Mucosa of gallbladder (tissue), 1 donor: ENCODE measurements around the gene SEC14L5. TPM values are rescaled to one million over a fixed set of nuclear protein-coding genes. Genes with fewer than 3 reads are reported as not detected.
A peak's percentile ranks its signal among the peaks of the same experiment; 100 is the strongest.
"Not testable (repeated sequence)": the region's sequence is repeated elsewhere in the genome, so short reads cannot be mapped to it uniquely, and the experiment has no call there.

ENCODE experiments used
- DNase-seq: peaks from one replicate; pipeline ENCODE4 v3.0.0-alpha.2; 2020; ENCODE audit warnings: low spot score
- total RNA-seq: library from RNA; stranded (reverse); gene quantifications from one replicate; pipeline ENCODE4 v1.2.1, GENCODE V29; 2021
- donor health status: DM: no; HTN: no; CAD: no.

The SEC14L5 gene
- total RNA-seq, 1 donor from 2014 or later, result 0.49 TPM

DNA sequence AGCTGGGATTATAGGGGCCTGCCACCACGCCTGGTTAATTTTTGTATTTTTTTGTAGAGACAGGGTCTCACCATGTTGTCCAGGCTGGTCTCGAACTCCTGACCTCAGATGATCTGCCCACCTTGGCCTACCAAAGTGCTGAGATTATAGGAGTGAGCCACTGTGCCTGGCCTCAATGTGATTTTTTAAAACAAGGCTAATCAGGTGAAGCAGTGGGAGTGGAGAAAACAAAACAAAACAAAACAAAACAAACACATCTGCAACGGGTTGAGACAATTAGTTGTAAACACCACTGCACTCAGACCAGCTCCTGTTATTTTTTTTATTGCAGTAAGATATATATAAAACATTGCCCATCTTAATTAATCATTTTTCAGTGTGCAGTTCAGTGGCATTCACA is 6.5 kb upstream of the SEC14L5 start:
- not testable (repeated sequence) for DNase-seq

DNA sequence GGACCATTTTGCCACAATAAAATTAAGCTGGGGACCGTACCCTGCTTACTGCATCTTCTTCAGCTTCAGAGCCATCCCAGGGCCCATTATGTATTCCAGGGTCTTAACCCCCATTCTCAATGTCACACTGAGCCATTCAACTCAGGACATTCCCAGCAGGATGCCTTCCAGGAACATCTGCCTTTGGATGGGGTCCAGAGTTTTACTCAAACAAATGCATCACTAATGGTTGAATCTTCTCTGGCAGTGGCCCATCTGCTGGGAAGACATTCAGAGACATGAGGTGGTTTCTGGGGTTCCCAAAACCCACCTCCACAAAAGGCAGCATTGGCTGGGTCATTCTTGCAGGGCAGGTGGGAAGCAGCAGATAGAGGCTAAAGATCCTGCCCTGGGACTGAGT is 3.4 kb upstream of the SEC14L5 start:
- DNase-seq, result no peak

DNA sequence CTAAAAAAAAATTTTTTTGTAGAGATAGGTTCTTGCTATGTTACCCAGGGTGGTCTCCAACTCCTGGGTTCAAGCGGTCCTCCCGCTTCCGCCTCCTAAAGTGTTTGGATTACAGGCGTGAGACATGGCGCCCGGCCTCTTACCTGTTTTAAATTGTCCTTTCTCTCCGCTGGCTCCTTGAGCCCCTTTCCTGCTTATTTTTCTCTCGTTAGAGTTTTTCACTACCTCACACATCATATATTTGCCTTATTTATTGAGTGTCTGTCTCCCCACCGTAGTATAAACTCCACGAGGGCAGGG is 760 bp upstream of the SEC14L5 start:
- no peak for DNase-seq

DNA sequence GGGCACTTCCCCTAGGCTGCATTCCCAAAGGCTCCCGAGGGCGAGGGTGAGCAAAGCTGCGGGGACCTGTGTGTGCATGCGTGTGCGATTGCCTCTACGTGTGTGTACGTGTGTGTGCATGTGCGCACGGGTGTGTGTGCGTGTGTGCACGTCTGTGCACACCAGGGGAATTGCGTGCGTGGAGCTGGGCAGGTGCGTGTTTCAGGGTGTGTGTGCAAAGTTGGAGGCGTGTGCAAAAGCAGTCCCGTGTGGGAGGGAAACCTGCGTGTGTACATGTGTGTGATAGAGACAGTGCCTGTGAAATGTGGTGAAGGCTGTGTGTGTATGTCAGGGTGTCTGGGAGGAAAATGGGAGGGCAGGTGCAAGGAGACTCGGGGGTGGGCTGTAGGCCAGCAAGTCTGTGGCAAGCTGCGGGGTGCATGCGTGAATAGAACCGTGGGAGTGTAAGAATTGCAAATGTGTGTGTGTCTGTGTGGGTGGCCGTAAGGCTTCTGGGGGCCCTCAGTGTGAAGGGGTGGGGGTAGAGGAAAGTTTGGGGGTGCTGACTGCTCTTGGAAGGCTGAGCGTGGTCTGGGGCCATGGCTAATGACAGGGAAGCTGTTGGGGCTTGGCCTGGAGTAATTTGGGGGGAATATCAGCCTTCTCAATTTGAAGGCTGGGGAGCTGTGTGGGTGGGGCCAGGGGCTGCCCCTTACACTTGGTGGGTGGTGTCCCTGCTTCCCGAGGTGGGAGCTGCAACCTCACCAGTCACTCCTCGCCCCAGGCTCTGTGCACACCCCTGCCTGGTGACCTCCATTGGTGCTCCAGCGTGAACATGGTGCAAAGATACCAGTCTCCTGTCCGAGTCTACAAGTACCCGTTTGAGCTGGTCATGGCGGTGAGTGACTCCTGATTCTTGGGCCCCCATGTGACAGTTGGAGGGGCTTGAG is 644 bp downstream of the SEC14L5 start:
- DNase-seq, result no peak

GRCh38 chr16:4960579-4960978 is 2.4 kb downstream of the SEC14L5 start:
- no peak for DNase-seq

DNA sequence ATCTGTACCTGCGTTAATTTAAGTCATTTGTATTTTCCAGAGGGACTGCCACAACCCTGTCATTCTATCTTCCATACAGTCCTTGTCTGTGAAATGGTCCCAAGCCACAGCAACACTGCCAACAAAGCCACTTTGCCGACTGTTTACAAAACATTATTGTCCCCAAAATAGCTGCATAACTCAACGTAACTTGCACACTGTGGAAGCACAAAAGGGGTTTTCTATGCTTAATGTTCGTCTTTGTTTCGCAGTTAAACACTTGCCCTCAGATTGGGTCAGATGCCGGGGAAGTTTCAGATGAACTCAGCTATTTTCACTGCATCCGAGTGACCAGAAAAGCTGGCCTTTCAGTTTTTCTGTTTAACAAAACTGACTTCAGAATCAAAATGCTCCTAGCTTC is 4.6 kb downstream of the SEC14L5 start:
- DNase-seq, result no peak

DNA sequence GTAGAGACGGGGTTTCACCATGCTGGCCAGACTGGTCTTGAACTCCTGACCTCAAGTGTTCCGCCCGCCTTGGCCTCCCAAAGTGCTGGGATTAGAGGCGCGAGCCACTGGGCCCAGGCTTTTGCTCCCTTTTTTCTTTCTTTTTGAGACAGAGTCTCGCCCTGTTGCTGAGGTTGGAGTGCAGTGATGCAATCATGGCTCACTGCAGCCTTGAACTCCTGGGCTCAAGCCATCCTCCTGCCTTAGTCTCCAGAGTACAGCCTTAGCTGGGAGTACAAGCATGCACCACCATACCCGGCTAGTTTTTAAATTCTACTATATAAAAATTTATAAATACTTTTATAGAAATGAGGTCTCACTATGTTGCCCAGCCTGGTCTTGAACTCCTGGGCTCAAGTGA is 5.4 kb downstream of the SEC14L5 start:
- DNase-seq, result not testable (repeated sequence)

DNA sequence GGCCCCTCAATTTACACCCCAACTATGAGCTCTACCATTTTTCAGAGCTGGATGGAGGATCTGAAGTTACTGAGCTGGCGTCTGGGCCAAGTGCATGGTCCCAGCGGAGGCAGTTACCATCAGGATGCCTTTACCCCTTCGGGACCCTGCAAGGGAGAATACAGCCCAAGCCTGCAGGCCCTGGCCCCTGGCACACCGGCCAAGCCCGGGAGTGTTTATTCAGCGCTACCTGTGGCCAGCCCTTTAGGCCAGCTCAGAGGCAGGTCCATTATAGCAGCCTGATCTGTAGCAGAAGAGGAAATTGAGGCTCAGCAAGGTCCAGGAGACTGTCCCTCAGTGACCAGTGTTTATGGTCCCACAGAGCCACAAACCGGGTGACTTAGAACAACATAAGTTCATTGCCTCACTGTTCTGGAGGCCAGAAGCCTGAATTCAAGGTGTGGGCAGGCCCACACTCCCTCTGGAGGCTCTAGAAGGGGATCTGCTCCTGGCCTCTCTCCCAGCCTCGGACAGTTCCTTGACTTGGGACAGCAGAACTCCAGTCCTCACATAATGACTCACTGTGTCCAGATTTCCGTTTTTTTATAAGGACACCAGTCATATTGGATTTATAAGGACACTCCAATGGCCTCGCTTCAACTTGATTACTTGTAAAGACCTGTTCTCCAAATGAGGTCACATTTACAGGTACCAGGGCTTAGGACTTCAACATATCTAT is 8.8 kb downstream of the SEC14L5 start:
- DNase-seq, result no peak

DNA sequence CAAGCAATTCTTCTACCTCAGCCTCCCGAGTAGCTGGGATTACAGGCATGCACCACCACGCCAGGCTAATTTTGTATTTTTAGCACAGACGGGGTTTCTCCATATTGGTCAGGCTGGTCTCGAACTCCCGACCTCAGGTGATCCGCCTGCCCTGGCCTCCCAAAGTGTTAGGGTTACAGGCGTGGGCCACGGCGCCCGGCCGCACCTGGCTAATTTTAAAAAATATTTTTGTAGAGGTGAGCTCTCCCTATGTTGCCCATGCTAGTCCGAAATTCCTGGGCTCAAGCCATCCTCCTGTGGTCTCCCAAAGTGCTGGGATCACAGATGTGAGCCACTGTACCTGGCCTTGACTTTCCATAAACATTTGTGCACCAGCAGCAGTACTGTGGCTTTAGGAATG is 10.1 kb downstream of the SEC14L5 start:
- DNase-seq, result not testable (repeated sequence)

DNA sequence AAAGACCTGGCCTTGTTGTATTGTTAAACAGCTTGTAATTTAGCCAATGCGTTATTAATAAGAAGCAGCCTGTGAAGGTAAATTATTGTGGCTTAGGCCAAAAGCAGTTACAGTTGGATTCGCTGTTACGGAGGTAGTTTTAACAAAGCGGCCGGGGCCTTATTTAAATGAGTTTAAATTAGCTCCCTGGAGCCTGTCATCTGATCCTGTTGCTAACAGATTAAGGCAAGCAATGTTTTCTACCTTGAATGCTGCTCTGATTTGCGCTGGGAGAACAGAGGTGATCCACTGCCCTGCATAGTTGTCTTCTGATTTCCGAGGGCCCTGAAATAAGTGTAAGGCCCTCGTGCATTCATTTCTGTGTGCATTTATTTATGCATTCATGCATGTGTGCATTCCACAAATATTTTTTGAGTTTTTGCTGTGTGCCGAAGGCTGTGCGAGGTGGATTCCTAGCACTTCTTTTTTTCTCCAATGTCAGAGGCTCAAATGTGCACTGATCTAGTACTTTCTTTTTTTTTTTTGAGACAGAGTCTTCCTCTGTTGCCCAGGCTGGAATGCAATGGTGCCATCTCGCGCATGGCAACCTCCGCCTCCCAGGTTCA is 10.9 kb downstream of the SEC14L5 start:
- no peak for DNase-seq

GRCh38 chr16:4970010-4970409 is 11.9 kb downstream of the SEC14L5 start:
- DNase-seq, result no peak

DNA sequence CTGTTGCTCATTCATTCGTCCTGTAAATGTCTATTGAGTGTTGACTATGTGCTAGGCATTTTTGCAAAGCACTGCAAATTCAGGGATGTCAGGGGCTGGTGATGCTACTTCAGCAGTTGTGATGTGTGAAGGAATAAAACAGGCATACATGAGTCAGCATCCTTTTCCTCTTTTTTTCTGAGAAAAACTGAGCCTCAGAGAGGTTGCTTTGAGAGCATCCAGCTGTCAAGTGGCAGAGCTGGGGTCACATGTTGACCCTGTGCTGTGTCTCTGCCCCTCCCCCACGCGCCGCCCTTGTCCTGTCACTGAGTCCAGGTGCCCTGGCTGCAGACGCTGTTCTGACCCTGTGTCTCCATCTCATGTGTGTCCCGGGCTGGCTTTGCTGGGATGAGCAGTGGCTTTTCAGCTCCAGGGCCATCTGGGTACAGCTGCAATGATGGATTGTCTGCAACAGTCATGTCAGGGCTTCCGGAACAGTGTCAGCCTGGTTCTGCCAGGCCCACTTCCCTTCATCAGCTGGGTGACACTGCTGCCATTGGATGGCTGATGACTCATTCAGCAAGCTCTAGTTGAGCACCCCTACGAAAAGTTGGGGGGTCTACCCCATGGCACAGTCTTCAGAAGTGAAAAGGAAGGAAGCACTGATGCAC is 14.9 kb downstream of the SEC14L5 start:
- no peak for DNase-seq

- no peak for DNase-seq
Observed at GRCh38 chr16:4976079-4976478, 17.9 kb downstream of the SEC14L5 start.

- peak; percentile 15 for DNase-seq
Observed at GRCh38 chr16:4976611-4977145, 18.5 kb downstream of the SEC14L5 start.

DNA sequence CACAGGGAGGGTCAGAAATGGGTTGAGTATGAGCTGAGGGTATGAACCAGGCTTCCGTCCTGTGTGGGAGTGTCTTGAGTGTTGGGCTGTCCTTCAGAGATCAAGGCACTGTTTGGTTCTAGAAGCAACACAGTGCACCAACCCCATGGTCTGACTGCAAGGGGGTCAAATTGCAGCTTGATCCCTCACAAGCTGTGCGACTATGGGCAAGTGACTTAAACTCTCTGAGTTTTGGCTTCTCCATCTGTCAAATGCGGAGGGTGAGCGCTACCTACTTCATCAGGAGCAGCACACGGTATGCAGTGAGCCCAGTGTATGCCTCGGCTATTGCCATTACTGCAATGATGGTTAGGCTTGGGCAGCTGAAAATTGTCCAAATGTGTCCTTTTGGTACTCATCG is 21.0 kb downstream of the SEC14L5 start:
- DNase-seq, result no peak

- no peak for DNase-seq
Observed at GRCh38 chr16:4979736-4980660, 21.9 kb downstream of the SEC14L5 start.

DNA sequence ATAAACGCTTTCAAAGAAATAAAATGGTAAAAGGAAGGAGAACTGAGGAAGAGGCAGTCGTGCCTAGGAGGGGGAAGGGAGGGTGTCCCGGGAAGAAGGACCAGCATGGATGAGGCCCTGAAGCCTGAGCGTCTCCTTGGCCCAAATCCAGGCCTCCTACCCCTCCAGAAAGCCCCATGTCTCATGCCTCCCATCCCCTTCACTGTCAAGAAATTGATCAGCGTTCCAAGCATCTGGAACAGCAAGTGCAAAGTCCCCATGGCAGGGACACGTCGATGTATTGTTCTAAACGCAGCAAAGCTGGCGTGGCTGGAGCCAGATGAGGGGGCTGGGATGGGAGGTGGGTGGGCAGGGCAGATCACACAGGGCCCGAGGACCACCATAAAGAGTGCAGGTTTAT is 22.6 kb downstream of the SEC14L5 start:
- DNase-seq, result no peak

DNA sequence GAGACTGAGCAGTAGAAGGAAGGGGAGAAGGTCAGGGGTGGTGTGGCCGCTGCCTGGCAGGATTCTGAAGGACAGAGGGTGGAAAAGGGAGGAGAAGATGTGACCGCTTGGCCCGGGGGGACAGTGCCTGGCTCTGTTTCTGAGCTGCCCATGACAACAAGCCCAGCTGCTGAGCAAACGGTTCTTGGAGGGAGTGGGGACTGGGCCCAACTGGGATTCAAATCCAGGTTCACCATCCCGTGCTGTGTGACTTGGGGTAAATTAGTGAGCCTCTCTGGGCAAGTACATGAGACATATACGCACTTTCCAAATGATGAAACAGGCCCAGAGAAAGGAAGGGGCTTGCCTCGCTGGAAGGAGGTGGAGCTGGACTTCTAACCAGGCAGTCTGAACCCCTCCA is 23.3 kb downstream of the SEC14L5 start:
- DNase-seq, result no peak

DNA sequence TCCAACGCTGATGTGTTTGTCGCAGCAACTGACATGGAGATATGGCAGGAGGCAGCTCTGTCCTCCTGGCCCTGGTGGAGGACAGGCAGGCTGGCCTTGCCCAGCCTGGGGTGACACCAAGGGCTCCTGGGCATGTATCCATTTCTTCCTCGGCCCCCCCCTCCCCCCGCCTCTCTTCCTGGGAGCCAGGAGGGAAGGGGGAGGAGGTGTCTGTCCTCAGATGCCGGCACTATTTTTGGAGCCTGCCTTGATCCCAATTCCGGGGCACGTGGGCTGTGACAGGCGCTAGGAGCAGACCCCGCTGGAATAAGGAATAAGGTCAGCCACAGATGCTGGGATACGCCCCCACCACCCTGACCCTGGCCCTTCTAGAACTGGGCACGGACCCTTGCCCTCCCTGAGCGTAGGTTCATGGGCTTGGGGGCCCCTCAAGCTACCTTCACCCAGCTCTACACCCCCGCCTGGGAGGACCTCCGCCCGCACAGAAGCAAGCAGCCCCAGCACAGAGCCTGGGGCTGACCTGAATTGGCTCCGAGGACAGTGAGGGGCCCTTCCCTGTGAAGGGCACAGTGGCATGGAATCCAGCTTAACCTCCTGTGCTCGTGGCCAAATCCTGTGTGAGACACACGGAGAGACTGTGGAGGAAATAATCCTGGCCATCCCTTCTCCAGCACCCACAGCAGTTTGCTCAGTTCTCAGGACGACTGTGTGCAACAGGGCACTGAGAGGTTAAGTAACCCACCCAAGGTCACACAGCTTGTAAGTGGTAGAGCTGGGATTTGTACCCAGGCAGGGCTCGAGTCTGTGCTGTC is 24.1 kb downstream of the SEC14L5 start:
- no peak for DNase-seq
